Tibial artery (tissue), 4 donors: ENCODE data around the gene VAV3.

Experiments used
- DNase-seq, 2 donors: peaks; one replicate each; pipeline ENCODE4 v3.0.0-alpha.2; 2019
- H3K27ac ChIP-seq, 2 donors: fragments of 200-600 bp; sonication (generic) in 1 of 2; 1 replicate in 1 of 2; 2 replicates in 1 of 2; pipeline ENCODE4 v1.5.1; 2018 to 2019; ENCODE audit warnings: mild to moderate bottlenecking in 1 of 2
- H3K27me3 ChIP-seq, 2 donors: fragments of 200-600 bp; sonication (generic) in 1 of 2; one replicate each; pipeline versions ENCODE4 v1.5.1 to v1.6.0; 2016 to 2019
- H3K36me3 ChIP-seq, 3 donors: fragments of 200-600 bp; sonication (generic) in 2 of 3; one replicate each; pipeline ENCODE4 v1.5.1; 2016 to 2019; ENCODE audit warnings: mild to moderate bottlenecking in 2 of 3
- H3K4me1 ChIP-seq, 4 donors: fragments of 200-600 bp; sonication (generic) in 2 of 4; 1 replicate in 3 of 4; 2 replicates in 1 of 4; pipeline ENCODE4 v1.5.1; 2016 to 2019
- H3K4me3 ChIP-seq, 2 donors: fragments of 200-600 bp; sonication (generic) in 1 of 2; 1 replicate in 1 of 2; 2 replicates in 1 of 2; pipeline ENCODE4 v1.5.1; 2018 to 2019; ENCODE audit warnings: mild to moderate bottlenecking in 2 of 2
- H3K9me3 ChIP-seq, 3 donors: fragments of 200-600 bp; sonication (generic) in 1 of 3; one replicate each; pipeline ENCODE4 v1.5.1; 2016 to 2019
- intact Hi-C: fragments of 100-400 bp; cut with DNase I; formaldehyde crosslinking; loops from one replicate; pipeline ENCODE4 v1.15.0; 2023; ENCODE audit warnings: low total_unique reads
- TF ChIP-seq, protein P1 (sequence below), 2 experiments: fragments of 200-600 bp in 1 of 2; fragments of 450-650 bp in 1 of 2; IDR thresholded peaks; one replicate each; pipeline ENCODE4 v1.5.1; 2017 to 2019; ENCODE audit warnings: antibody characterized with exemption in 2 of 2, mild to moderate bottlenecking in 1 of 2, moderate library complexity in 1 of 2

The VAV3 gene

DNA sequence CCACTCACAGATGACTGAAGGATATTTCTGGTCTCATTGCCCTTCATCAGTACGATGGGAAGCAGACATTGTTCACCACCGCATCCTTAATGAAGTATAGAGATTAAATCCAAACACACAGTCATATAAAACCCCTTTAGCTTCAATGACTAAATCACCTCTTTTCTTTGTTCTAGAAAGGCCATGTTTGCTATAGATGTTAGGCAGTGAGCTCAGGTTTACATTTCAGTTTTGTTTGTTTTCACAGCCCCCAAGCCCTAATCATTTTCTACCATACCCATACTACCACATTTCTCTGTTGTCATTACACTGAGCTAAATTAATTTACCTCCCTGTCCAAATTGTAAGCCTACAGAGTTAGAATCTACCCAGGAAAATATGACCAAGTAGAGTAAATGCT is 439.0 kb downstream of the VAV3 start:
- no peak for DNase-seq
- intact Hi-C loops = no loop called here
- no peaks in the 10 kb centered on the region for H3K4me1 ChIP-seq
- H3K36me3 ChIP-seq = no peaks in the 10 kb centered on the region
- H3K4me3 ChIP-seq = no peak overlapping the region
- no peaks in the 10 kb centered on the region for H3K9me3 ChIP-seq
- TF ChIP-seq, protein P1, sequence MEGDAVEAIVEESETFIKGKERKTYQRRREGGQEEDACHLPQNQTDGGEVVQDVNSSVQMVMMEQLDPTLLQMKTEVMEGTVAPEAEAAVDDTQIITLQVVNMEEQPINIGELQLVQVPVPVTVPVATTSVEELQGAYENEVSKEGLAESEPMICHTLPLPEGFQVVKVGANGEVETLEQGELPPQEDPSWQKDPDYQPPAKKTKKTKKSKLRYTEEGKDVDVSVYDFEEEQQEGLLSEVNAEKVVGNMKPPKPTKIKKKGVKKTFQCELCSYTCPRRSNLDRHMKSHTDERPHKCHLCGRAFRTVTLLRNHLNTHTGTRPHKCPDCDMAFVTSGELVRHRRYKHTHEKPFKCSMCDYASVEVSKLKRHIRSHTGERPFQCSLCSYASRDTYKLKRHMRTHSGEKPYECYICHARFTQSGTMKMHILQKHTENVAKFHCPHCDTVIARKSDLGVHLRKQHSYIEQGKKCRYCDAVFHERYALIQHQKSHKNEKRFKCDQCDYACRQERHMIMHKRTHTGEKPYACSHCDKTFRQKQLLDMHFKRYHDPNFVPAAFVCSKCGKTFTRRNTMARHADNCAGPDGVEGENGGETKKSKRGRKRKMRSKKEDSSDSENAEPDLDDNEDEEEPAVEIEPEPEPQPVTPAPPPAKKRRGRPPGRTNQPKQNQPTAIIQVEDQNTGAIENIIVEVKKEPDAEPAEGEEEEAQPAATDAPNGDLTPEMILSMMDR (IDR thresholded peaks at IDR 0.05) = no peak
- no peaks in the 10 kb centered on the region for H3K27me3 ChIP-seq
- H3K27ac ChIP-seq = no peak overlapping the region

DNA sequence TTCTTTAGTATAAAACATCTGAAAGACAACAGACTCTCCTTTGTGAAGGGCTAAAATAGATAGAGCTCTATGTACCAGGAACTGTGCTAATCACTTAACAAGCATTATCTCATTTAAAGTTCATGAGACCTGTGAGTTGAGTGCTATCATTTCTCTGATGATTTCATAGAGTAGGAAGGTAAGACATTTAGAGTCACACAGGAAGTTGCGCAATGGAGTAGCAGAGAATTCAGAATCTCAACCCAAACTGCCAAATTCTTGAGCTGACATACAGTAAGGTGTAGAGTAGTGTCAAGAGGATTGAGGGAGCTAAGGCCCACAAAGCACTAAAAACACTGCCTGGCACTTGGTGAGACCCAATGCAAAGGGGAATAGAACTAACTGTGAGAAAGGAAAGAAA is 439.8 kb downstream of the VAV3 start:
- Histone ChIP-seq H3K27me3 (no peaks in the 10 kb centered on the region), H3K36me3 (no peaks in the 10 kb centered on the region), H3K4me3 (no peak overlapping the region), H3K27ac (no peak overlapping the region), H3K4me1 (no peaks in the 10 kb centered on the region), H3K9me3 (no peaks in the 10 kb centered on the region)
- DNase-seq = no peak
- intact Hi-C loops = no loop called here
- TF ChIP-seq, protein P1 (IDR thresholded peaks at IDR 0.05) = no peak

DNA sequence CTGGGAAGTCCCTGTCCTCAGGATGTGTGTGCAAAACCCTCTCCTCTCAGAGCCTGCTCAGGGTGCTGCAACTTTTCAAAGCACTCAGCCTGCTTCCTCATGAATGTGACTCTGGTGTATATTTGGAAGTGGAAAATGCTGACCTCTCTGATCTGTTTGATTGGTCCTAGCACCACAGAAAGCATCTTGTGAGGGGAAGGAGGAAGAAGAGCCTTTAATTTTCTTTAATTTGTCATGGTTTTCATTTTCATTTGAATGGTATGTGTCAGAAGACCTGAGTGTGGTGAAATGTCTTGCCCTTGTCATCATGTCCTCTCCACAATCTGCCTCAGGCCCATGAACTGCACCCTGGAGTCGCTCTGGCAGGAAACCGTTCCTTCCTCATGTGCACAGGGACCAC is 440.7 kb downstream of the VAV3 start:
- intact Hi-C loops = no loop called here
- TF ChIP-seq, protein P1 (IDR thresholded peaks at IDR 0.05) = no peak
- no peaks in the 10 kb centered on the region for H3K36me3 ChIP-seq
- no peaks in the 10 kb centered on the region for H3K9me3 ChIP-seq
- H3K4me1 ChIP-seq = no peaks in the 10 kb centered on the region
- H3K4me3 ChIP-seq = no peak overlapping the region
- H3K27me3 ChIP-seq = no peaks in the 10 kb centered on the region
- no peak for DNase-seq
- H3K27ac ChIP-seq = no peak overlapping the region

DNA sequence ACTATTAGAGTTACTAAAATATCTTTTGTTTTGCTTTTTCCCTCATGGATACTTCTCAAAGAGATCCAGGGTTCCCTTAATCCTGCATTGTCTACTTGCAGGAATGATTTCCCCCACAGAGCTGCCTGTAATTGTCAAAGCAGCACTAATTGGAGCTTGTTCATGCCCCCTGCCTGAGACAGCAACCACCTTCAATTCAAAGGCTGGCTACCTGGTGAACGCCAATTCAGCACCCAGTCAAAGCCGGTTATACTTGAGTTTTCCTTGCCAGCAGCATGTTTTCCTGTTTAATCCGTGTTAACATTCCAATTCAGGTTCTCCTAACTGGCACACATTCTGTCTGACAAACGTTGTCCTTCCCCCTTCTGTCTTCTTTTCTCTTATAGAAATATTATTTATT is 441.2 kb downstream of the VAV3 start:
- DNase-seq = no peak
- intact Hi-C loops = no loop called here
- TF ChIP-seq, protein P1 (IDR thresholded peaks at IDR 0.05) = no peak
- no peak overlapping the region for H3K4me3 ChIP-seq
- no peaks in the 10 kb centered on the region for H3K4me1 ChIP-seq
- no peak overlapping the region for H3K27ac ChIP-seq
- H3K36me3 ChIP-seq = no peaks in the 10 kb centered on the region
- H3K27me3 ChIP-seq = no peaks in the 10 kb centered on the region
- no peaks in the 10 kb centered on the region for H3K9me3 ChIP-seq

DNA sequence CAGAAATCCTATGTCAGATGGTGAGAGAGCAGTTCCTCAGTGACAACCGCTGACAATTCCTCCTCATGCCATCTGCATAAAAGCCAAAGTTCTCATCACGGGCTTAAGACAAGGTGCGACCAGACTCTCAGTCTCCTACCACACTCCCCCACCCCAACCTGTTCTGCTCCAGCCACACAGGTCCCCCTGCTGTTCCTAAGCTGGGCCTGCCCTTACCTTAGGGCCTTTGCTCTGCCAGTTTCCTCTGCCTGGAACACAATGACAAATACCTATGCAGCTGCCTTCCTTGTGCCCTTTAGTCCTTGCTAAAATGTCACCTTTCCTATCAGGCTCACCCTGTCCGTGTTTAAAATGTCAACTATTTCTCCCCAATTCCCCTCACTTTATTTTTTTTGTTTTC is 441.9 kb downstream of the VAV3 start:
- Histone ChIP-seq H3K4me3 (no peak overlapping the region), H3K27ac (no peak overlapping the region), H3K27me3 (no peaks in the 10 kb centered on the region), H3K36me3 (no peaks in the 10 kb centered on the region), H3K9me3 (no peaks in the 10 kb centered on the region), H3K4me1 (no peaks in the 10 kb centered on the region)
- intact Hi-C loops = no loop called here
- DNase-seq = no peak
- TF ChIP-seq, protein P1 (IDR thresholded peaks at IDR 0.05) = no peak
